ENCODE results near the gene ZNF319.

DNA sequence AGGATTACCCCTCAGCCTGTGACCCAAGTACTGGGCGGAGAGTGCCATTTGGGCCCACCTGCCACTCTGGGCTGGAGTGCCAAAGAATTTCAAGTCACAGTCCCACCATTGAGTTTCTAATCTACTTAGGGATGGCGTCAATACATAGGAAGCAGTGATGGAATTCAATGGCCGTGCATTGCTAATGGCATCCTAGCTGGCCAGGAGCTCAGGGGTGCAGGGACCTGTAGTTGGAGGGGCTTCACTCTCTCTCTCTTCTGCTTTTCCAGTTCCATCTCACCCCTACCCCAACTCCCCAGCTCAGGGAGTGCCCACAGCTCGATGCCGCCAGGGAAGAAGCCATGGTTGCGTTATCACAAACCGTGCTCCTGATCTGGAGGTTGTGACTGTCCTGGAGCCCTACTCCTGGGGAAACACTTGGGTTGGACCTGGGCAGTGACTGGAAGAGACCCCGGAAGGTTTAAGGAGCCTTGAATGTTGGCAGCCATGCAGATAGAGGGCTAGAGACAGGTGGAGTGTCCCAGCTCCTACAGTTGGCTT is 27.5 kb upstream of the ZNF319 start:
- TF ChIP-seq, protein P1, sequence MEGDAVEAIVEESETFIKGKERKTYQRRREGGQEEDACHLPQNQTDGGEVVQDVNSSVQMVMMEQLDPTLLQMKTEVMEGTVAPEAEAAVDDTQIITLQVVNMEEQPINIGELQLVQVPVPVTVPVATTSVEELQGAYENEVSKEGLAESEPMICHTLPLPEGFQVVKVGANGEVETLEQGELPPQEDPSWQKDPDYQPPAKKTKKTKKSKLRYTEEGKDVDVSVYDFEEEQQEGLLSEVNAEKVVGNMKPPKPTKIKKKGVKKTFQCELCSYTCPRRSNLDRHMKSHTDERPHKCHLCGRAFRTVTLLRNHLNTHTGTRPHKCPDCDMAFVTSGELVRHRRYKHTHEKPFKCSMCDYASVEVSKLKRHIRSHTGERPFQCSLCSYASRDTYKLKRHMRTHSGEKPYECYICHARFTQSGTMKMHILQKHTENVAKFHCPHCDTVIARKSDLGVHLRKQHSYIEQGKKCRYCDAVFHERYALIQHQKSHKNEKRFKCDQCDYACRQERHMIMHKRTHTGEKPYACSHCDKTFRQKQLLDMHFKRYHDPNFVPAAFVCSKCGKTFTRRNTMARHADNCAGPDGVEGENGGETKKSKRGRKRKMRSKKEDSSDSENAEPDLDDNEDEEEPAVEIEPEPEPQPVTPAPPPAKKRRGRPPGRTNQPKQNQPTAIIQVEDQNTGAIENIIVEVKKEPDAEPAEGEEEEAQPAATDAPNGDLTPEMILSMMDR (IDR thresholded peaks at IDR 0.05), result no peak
- TF ChIP-seq POLR2A (IDR thresholded peaks at IDR 0.05), result no peak

All from suprapubic skin (tissue), 3 donors.